ENCODE measurements around the gene SHANK1.
A peak's percentile ranks its signal among the peaks of the same experiment; 100 is the strongest.

The SHANK1 gene

GRCh38 chr19:50711805-50712204 is 7.8 kb downstream of the SHANK1 start:
- DNase-seq (ENCODE audit: low read depth, low spot score), result no peak

DNA sequence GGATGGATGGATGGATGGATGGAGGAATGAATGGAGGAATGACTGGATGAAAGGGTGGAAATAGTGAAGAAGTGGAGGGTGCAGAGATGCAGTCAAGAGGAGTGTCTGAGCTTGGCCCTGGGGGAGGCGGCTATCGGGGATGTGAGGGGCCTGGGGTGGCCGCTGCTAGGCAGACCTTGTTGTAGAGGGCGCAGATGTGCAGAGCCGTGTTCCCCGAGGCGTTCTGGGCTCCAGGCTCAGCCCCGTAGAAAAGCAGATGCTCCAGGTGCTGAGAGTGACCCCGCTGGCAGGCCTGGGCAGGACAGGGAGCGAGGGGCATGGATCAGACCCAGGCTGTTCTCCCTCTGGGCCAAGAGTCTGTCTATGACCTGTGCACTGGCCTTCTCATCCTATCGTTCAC is 8.4 kb downstream of the SHANK1 start:
- DNase-seq (ENCODE audit: low read depth, low spot score), result no peak

DNA sequence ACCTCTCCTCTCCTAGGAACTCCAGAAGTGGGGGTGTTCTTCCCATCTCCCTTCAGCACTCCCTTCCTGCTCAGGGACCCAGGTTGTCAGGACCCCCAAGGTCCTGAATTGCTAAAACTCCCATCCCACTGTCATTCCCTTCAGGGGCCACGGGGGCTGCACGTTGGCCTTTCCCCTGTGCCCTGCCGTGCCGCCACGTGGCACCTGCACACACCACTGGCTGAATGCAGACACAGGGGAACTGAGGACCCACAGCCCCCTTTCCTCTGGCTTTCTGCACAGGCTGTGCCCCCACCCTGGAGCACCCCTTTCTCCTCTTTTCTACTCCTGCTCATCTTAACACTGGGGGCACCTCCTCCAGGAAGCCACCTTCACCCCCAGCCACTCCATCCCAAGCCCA is 9.0 kb downstream of the SHANK1 start:
- no peak for DNase-seq (ENCODE audit: low read depth, low spot score)

- DNase-seq (ENCODE audit: low read depth, low spot score), result no peak
Measured at GRCh38 chr19:50710094-50710493, 9.5 kb downstream of the SHANK1 start.

DNA sequence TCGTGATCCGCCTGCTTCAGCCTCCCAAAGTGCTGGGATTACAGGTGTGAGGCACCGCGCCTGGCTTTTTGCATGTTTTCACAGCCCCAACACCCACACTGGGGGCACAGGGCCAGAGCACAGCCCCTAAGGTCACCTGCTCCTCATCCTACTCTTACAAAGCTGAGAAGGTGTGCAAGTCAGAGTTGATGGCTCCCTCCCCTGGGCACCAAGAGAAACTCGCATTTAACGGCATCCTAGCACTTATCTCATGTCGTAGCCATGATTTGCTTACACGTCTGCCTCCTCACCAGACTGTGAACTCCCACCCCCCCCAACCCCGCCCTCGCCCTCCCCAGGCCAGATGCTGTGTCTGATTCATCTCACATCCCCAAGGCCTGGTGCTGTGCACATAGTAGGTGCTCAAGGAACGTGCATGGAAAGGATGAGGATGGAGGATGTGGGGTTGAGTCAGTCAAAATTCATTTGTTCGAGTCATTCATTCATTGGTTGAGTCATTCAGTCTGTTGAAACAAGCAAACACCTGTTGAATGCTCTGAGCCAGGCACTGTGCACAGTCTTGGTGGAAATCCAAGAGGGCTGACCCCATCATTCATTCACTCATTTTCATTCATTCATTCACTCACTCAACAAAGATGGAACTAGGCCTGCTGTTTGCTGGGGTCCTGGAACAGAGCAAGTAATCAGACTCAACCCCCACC is 11.3 kb downstream of the SHANK1 start:
- no peak for DNase-seq (ENCODE audit: low read depth, low spot score)

DNA sequence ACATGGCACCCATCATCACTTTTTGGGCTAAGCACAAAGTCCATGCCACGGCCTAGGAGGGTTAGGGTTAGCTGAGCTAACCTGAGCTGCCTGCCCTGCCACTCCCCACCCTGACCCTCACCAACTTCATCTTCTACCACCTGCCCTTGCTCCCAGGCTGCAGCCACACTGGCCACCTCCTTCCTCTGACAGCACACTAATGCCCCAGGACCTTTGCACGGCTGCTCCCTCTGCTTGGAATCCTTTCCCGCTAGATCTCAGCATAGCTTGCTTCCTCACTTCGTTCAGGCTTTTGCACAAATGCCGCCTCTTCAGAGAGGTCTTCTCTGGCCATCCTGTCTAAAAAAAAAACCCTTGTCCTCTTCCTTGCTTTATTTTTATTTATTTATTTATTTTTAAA is 13.2 kb downstream of the SHANK1 start:
- DNase-seq (ENCODE audit: low read depth, low spot score), result no peak

DNA sequence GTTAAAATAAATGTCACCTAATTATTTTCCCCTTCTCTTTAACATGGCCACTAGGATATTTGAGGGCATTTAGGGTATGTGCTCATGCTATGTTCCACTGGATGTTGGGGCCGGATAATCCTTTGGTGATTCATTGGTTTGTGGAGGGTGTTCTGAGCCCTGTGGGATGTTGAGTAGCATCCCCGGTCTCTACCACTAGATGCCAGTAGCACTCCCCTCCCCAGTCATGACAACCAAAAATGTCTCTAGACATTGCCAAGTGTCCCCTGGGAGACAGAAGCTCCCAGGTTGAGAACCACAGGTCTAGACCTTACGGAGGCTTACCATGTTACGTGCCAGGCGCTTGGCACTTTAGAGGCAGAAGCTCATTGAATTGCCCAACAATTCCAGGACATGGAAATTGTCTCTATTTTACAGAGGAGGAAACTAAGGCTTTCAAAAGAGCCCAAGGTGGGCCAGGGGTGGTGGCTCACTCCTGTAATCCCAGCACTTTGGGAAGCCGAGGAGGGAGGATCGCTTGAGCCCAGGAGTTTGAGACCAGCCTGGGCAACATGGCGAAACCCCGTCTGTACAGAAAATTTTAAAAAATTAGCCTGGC is 14.1 kb downstream of the SHANK1 start:
- DNase-seq (ENCODE audit: low read depth, low spot score), result peak; percentile 15

- DNase-seq (ENCODE audit: low read depth, low spot score), result no peak
Measured at GRCh38 chr19:50703915-50704796, 15.4 kb downstream of the SHANK1 start.

- DNase-seq (ENCODE audit: low read depth, low spot score), result no peak
Measured at GRCh38 chr19:50702871-50703829, 16.5 kb downstream of the SHANK1 start.

- DNase-seq (ENCODE audit: low read depth, low spot score), result no peak
Measured at GRCh38 chr19:50702158-50702870, 17.3 kb downstream of the SHANK1 start.

DNA sequence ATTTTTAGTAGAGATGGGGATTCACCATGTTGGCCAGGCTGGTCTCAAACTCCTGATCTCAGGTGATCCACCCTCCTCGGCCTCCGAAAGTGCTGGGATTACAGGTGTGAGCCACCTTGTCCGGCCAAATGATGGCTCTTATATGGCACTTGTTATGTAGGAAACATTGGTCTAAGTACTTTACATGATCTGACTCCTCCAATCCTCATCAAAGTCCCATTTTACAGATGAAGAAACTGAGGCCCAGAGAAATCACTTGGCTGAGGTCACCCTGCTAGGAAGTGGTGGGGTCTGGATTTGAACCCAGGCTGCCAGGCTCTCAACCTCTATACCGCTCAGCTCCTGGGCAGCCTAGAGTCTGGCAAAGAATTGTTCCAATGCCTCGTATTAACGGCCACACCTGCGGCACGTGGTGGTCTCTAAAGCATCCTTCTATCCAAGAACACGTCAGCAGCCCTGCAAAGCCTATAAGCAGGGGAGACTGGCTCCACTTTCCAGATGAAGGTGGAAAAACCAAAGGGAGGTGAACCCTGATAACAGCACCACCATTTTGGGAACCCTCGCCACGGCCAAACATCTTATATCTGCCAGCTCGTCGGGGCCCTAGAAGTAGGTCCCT is 18.1 kb downstream of the SHANK1 start:
- DNase-seq (ENCODE audit: low read depth, low spot score), result no peak

DNA sequence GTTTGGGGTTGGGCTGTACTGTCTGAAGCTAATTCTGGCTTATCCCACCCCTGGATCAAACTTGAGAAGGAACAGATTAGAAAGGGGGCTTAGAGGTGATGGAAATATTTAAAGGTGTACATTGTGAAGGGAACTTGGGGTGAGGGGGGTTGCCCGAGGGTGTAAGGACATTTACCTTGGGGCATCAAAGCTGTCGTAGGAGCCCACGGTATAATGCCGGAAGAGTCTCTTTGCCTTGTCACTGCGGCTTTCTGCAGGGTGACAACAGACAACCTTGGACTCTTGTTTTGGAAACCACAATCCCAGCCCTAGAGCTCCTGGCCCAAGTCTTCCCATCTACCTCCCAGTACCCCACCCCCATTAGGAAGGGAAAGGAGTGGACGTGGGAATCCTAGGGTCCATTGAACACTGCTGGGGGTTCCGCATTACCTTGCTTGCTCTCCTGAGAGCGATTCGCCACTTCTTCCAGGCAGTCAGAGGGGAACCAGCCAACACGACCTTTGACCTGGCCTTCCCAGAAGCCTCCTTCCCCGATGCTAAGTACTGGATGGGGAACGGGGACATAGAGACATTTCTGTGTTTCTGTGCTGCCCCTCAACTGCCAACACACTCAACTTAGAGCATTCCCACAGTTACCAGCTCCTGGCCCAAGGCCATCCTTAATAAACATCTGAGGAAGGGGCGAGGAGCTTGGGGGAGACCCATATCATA is 22.0 kb downstream of the SHANK1 start:
- no peak for DNase-seq (ENCODE audit: low read depth, low spot score)

DNA sequence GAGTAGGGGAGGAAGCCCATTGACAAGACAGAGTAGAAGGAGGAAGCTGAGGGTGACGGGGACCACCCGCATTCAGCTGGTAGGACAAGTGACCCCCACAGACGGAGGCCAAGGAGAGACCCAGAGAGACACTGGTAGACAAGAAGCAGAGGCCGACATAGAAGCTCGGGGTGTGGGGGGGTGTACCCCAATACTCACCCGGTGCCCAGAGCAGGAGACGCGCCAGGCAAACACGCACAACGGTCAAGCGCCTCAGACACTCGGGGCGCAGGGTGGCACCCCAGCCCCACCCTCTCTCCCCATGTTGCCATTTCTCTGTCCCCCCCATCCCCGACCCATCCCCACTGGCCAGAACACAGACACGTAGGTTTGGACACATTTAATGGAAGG is 23.5 kb downstream of the SHANK1 start:
- no peak for DNase-seq (ENCODE audit: low read depth, low spot score)

- DNase-seq (ENCODE audit: low read depth, low spot score), result no peak
Measured at GRCh38 chr19:50695251-50696093, 24.1 kb downstream of the SHANK1 start.

DNA sequence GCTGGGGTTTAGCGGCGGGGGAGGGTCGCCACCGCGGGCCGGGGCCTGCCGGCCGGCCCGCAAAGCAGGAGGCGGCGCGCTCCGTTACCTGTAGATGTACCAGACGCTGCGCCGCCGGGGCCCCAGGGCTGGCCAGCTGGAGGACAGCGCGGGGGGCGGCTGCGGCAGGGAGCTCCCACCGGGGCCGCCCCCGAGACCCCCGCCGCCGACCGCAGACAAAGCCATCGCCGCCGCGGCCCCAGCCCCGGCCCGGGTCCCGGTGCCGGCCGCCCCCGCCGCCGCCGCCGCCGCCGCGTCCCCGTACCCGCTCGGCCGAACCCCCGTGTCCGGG is 24.8 kb downstream of the SHANK1 start:
- no peak for DNase-seq (ENCODE audit: low read depth, low spot score)

DNA sequence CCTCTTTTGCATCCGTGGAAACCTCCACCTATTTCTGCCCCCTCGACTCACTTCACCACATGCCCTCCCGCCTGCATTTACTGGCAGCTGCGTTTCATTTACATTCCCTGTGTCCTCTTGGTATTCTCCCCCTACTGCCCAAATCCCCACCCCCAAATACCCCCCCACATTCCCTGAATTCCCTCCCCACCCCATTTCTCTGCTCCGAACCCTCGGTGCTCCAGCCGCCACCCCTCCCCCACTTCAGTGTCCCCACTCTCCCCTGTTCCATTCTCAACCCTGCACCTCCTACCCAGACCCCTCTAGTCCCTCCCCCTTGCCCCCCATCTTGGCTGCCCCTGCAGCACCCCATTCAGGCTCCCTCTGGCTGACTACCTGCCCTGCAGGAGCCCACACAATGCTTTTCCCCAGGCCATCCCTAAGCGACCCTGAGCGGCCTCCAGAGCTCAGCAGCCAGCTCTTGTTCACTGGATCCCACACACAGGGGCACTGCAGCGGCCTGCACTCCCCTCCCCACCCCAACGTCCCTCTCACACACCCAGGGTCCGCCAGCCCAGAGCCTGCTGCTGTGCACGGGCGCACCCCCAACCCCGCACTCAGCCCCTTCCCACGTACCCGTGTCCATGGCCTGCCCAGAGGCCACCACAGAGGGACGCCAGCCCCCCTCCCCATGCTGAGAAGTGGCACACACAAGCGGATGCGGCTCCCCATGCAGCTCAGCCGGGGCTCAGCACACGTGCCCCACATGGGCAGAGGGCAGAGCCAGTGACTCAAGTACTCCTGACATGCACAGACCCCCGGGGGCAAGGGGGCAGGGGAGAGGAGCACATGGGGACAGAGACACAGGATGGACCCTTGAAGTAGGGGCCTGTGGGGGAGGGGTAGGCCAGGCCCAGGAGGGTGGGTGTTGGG is 26.3 kb downstream of the SHANK1 start:
- DNase-seq (ENCODE audit: low read depth, low spot score), result no peak

GRCh38 chr19:50690439-50690838 is 29.2 kb downstream of the SHANK1 start:
- DNase-seq (ENCODE audit: low read depth, low spot score), result no peak

DNA sequence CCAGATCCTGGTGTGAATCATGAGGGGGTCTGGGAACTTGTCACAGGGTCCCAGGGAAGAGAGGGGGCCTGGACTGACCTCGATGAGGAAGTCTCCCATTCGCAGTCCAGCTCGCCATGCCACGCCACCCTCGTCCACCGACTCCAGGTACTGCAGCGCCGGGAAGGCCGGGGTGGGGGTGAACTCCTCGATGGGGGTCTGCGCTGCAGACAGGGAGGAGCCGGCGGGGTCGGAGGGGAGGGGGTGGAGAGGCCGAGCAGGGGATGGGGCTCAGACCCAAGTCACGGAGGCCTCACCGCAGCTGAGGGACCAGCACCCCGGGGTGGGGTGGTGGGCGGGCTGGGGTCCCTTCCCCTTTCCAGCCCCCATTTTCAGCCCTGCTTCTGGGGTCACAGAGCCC is 30.8 kb downstream of the SHANK1 start:
- no peak for DNase-seq (ENCODE audit: low read depth, low spot score)
